ENCODE data around the gene HES4.

DNA sequence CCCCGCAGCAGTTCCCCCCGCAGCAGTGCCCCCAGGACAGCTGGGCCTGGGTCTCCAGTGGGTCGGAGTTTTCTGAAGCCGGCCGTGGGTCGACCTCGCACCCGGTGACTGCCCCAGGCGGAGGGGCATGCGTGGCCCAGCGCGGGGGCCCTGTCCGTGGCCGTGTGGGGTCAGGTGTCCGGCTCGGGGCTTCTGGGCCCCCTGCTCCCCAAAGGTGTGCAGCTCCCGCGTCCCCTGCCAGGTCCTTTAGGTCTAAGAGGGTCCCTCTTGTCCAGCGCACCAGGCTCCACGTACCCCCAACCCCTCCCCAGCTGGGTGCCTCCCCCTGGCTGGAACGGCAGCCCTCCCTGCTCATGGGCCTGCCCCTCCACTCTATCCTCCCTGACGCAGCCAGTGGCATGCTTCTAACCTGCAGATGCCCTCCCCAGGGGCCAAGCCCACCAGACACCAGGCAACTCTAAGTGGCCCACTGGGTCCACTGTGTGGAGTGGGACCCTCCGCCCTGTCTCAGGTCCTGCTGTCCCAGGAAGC lies 5.9 kb upstream of the HES4 start:
- TF ChIP-seq, protein P1, sequence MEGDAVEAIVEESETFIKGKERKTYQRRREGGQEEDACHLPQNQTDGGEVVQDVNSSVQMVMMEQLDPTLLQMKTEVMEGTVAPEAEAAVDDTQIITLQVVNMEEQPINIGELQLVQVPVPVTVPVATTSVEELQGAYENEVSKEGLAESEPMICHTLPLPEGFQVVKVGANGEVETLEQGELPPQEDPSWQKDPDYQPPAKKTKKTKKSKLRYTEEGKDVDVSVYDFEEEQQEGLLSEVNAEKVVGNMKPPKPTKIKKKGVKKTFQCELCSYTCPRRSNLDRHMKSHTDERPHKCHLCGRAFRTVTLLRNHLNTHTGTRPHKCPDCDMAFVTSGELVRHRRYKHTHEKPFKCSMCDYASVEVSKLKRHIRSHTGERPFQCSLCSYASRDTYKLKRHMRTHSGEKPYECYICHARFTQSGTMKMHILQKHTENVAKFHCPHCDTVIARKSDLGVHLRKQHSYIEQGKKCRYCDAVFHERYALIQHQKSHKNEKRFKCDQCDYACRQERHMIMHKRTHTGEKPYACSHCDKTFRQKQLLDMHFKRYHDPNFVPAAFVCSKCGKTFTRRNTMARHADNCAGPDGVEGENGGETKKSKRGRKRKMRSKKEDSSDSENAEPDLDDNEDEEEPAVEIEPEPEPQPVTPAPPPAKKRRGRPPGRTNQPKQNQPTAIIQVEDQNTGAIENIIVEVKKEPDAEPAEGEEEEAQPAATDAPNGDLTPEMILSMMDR (IDR thresholded peaks at IDR 0.05) = no peak
- TF ChIP-seq POLR2AphosphoS5 (IDR thresholded peaks at IDR 0.05; ENCODE audit: low read depth, low read length) = no peak
- no peak for TF ChIP-seq JUND (IDR thresholded peaks at IDR 0.05)
